AG09309 (cell line): Measurements from ENCODE around the gene ARHGEF35.
"Not testable (repeated sequence)": the region's sequence is repeated elsewhere in the genome, so short reads cannot be mapped to it uniquely, and the experiment has no call there.

Experiments
- DNase-seq: peaks from one replicate; pipeline ENCODE4 v3.0.0-alpha.2; 2010; ENCODE audit warnings: low read depth
- H3K4me3 ChIP-seq: 2 replicates; pipeline ENCODE4 v1.5.1; 2011; ENCODE audit warnings: mild to moderate bottlenecking, low read depth, low read length, moderate library complexity; ENCODE audit not compliant: control insufficient read depth

ARHGEF35 gene

DNA sequence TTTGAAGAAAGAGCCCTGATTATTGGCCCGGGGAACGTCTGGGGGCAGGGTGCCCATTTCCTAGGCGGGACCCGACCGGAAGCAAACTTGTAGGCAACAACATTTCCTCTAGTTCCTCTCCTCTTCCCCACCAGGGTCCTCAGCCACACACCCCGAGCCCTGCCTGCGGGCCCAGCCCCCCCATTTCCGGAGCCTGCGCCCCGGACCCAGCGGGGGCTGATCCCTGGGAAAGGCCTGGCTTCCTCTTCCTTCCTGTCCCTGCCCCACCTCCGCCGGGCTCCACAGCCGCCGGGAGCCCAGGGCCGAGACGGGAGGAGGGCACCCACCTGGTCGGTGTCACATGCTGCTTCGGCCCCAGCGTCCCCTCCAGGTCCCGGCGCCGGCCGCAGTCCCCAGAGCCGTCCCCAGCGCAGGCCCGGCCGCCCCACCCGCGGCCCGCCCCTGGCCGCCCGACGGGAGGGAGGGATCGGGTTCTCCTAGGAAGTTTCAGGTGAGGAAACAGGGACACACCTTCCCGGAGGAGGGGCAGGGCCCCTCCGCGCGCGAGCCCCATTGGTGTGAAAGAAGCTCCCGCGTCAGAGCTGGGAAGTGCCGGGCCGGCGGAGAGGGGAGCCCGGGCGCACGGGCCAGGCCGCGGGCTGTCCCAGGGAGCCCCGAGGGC lies at the start of gene ARHGEF35:
Gene ARHGEF35 (minus strand): TSS at position 622 of the 661 bp plus-strand sequence. CDS start 7,450 bp downstream, outside the sequence.
- H3K4me3 ChIP-seq, DNase-seq: not testable (repeated sequence)

GRCh38 chr7:144245372-144245771 lies 49.7 kb upstream of the ARHGEF35 start:
- not testable (repeated sequence) for DNase-seq, H3K4me3 ChIP-seq

DNA sequence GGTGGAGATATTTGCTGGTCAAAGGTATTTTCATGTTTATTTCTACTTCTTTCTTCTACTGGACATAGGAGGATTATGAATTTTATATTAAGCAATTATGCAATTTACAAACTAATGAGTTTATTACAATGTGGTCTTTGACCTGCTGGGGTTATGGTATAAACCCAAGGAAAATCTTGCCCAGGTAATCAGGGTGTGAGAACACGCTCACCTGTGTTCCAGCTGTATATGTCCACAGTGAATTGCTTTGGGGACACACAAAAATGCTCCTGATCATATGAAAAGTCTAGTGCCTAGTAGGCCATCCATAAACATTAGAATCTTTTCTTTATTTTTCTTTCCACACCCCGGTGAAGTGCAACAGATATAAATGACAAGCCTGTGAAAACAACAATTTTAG lies 43.7 kb upstream of the ARHGEF35 start, which contains the start of gene OR2A42:
Gene OR2A42 (minus strand): TSS at position 241 of the 400 bp plus-strand sequence. CDS start 6,762 bp downstream, outside the sequence.
- DNase-seq, result not testable (repeated sequence)

DNA sequence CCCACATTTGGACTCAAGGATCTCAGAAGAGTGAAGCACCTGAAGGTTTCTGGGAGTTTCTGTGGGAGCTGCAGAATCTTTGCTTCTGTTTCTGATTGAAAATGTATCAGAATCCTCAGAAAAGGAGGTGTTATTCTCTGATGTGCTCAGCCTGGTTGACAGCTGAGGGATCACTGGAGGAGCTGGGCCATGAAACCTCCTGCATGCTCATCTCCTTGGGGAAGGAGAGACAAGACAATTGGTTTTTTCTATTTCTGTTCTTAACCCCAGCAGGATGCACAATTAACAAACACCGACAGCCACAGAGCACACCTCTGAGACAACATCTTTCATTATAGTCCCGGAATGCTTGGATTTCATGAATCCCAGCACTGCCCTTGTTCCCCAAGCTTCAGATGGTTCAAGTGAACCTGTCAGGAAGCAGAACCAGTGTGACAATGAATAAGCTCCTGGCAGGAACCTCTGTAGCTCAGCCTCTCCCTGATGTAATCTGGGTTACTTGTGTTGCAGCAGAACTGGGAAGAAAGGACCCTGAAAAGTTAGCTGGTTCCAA lies 43.0 kb upstream of the ARHGEF35 start:
- not testable (repeated sequence) for H3K4me3 ChIP-seq, DNase-seq

More for the DNA sequence above, 43.7 kb upstream of the ARHGEF35 start, which contains the start of gene OR2A42:
- H3K4me3 ChIP-seq, result not testable (repeated sequence)

GRCh38 chr7:144233039-144233438 lies 37.4 kb upstream of the ARHGEF35 start:
- DNase-seq, H3K4me3 ChIP-seq: not testable (repeated sequence)

DNA sequence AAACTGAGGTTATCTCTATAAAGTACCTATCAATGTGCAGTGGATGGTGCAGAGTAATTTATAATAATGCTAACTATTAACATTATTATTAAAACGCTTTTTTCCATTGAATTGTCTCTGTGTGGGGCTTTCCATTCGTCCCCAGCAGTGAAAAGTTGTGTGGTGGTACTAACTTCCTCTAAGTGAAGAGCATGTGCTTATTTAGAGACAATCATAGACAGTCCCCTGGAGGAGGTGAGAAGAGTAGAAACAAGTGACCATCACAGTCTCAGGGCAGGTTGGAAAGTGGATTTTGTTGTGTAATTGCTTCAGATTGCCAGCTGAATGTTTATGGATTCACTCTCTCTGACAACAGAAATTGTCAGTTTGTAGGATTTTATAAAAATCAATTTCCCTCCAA lies 35.4 kb upstream of the ARHGEF35 start:
- DNase-seq, H3K4me3 ChIP-seq: not testable (repeated sequence)

GRCh38 chr7:144228810-144229209 lies 33.2 kb upstream of the ARHGEF35 start:
- H3K4me3 ChIP-seq, DNase-seq: not testable (repeated sequence)

DNA sequence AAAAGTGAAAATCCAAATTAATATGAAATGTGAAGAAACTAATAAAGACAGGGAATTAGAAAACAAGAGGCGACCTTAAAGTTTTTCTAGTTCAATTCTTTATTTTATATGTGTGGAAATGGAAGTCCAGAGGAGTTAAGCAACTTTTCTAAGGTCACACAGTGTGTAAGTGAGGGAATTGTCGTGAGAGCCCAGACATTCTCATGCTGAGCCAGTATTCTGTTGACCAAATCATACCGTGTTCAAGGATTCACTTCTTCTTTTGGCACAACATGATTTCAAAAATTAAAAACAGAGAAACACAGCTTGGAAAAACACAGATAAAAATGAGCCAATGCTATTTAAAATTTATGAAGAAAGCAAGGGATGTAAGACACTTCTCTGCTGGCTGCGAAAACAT lies 31.2 kb upstream of the ARHGEF35 start:
- DNase-seq, H3K4me3 ChIP-seq: not testable (repeated sequence)

- not testable (repeated sequence) for DNase-seq, H3K4me3 ChIP-seq
Observed at GRCh38 chr7:144223675-144224074, 28.0 kb upstream of the ARHGEF35 start.

DNA sequence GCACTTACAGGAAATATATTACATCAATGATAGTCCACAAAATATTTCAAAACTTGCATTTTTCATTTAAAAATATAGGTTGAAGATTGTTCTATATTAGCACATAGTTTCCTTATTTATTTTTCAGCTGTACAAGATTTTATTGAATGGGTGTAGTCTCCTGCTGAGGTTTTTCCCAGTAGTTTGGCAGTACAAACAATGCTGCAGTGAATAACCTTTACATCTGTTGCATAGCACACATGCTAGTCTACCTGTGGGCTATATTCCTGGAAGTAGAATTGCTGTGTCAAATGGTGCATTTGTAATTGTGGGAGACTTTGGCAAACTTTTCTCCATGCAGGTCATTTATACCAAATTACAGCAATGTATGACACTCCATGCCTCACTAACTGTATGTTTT lies 24.9 kb upstream of the ARHGEF35 start:
- not testable (repeated sequence) for H3K4me3 ChIP-seq, DNase-seq

DNA sequence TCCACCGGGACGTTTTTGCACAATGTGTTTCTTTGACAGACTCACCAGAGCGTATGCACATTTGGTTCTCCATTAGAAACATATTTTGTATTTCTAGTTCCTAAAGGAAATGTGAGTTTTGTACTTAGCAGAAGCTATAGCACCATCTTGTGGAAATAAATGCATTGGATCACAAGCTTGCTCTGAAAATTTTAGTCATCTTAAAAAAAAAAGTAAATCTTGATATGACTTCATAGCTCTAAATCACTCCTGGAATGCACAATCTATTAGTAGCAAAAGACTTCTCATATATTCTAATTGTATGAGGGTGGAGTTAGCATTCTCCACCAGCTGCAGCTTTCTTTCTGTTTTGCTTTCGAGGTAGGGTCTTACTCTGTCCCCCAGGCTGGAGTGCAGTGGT lies 23.5 kb upstream of the ARHGEF35 start:
- DNase-seq, H3K4me3 ChIP-seq: not testable (repeated sequence)

DNA sequence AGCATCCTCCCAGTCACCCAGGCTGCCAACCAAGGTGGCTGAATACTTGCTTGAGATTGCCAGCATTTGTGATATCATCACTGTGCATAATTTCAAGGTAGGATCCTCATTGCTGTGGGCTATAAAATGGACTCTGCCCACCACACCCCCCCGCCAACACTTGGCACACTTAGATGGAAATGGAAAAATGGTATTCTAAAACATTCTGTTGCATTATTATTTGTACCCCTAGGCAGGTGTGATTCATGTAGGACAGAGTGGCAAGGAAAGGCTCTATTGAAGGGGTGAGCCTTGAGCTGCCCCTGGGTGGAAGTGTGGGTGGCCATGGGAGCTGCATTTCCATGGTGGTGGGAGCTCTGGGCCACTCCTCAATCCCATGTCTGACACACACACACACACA lies 22.9 kb upstream of the ARHGEF35 start:
- not testable (repeated sequence) for H3K4me3 ChIP-seq, DNase-seq

- not testable (repeated sequence) for DNase-seq, H3K4me3 ChIP-seq
Observed at GRCh38 chr7:144217200-144217599, 21.6 kb upstream of the ARHGEF35 start.

GRCh38 chr7:144205306-144205705 lies 9.7 kb upstream of the ARHGEF35 start:
- not testable (repeated sequence) for H3K4me3 ChIP-seq, DNase-seq

DNA sequence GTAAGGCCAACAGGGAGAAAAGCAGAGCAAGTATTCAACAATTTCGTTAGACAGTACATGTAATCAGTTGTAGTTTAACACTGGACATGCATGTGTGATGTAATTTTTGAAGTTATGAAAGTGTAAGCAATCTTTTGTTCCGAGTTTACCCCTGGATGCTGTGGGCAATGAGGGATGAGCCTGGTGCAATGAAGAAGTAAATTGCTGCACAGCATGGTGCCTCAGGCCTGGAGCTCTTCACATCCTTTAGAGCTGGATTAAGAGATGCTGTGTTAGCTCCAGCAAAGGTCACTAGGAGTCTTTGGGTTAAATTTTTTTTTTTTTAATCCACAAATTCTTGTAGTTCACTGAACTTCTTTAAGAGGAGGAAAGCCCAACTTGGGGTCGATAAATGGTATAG lies 7.5 kb upstream of the ARHGEF35 start:
- not testable (repeated sequence) for H3K4me3 ChIP-seq, DNase-seq

GRCh38 chr7:144201978-144202377 lies 6.3 kb upstream of the ARHGEF35 start:
- H3K4me3 ChIP-seq, DNase-seq: not testable (repeated sequence)

GRCh38 chr7:144198934-144199333 lies 3.3 kb upstream of the ARHGEF35 start:
- DNase-seq, H3K4me3 ChIP-seq: not testable (repeated sequence)

GRCh38 chr7:144194453-144194852 lies 1.2 kb downstream of the ARHGEF35 start:
- DNase-seq, H3K4me3 ChIP-seq: not testable (repeated sequence)

DNA sequence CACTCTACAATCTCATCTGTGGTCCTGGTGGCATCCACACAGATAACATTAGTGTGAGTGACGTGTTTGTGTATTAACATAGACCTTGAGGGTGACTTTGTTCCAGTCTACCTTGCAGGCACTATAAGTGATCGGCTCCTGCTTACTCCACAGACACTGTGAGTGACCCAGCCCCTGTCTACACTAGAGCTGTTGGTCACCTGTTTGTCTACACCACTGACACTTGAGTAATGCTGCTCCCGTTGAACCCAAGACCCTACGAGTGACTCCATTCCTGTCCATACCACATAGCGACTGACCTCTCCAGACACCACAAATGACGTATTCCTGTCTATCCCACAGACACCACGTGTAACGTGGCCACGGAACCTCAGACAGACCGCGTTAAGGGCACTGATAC lies 1.9 kb downstream of the ARHGEF35 start:
- not testable (repeated sequence) for DNase-seq, H3K4me3 ChIP-seq
